HG03196 (cell line): ENCODE data around the gene SLC13A5.
"Not testable (repeated sequence)": the region's sequence is repeated elsewhere in the genome, so short reads cannot be mapped to it uniquely, and the experiment has no call there.

Source experiments
- ATAC-seq: cut with Tn5 transposase; IDR thresholded peaks from one replicate; pipeline ENCODE4 v1.9.1; 2021; ENCODE audit not compliant: unreplicated experiment

The SLC13A5 gene

DNA sequence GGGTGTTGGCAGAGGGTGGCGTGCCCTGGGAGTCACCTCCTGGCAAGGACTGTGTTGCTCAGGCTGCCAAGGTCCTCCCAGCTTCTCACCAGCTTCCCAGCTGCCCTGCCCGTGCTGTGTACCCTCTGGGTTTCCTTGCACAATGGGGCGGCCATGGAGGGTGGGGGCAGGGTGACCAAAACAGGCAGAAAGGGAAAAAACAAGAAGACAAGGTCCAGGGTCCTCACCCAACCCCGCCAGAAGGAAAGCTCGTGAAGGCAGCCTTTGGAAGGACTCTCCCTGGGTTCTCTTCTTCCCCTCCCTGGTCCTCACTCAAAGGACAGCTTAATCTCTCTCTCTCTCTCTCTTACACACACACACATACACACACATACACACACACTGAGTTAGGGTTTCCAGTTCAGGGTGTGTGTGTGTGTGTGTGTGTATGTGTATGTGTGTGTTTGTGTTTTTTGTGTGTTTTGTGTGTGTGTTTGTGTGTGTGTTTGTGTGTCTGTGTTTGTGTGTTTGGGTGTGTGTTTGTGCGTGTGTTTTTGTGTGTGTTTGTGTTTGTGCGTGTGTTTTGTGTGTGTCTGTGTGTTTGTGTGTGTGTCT, 2.0 kb downstream of the SLC13A5 start:
- no peak for ATAC-seq

DNA sequence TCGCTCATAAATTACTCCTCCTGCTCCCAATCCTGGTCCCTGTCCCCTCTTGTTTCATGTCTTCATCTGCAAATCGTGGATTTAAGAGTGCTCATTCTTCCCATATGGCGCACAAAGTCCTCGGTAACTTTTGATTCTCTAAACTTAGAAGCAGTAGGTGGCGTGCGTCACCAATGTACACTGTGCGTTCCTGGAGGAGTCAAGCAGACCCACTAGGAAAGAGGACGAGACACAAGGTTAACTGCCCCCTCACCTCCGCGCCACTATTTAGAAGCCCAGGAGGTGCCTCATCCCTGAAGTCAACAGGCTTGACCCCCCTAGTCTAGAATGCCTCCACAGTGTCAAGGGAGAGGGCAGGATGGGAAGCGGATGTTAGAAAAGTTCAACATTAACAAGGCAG, 2.9 kb downstream of the SLC13A5 start:
- no peak for ATAC-seq

DNA sequence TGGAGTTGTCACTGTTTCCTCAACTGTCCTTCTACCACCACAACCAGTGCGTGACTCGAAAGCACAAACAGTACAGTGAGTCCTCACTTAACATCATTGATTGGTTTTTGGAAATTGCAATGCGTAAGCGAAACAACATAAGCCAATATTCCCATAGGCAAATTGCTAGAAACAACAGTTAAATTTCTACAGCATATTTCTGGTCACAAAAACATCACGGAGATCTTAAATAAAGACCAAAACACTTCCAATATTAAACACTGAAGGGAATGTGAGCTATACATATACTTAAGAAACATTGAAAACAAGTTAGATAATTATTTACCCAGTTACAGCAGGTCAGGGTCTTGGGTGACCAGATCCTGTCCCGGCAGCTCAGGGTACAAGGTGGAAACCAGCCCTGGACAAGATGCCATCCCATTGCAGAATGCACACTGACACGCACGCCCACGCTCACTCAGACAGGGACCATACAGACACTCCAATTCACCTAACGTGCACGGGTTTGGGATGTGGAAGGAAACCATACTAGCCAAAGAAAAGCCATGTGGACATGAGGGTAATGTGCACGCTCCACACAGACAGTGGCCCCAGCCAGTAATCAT, 4.7 kb downstream of the SLC13A5 start:
- ATAC-seq: no peak

DNA sequence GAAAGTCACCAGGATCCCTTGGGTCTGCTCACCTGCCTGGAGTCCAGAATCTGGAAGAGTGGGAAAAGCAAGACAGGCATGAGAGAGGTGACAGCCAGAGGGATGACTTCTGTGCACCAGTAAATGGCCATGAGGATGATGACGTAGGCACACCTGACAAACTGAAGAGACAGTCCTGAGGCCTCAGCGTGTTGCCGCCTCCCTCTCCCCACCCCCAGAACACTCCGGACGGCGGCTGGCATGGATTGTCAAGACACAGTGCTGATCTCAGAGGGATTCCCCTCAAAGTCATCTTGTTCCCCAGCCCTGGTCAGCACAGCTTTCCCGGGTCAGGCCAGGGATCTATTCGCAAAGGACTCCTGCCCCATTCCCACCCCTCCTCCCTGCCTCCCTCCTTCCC, 6.2 kb downstream of the SLC13A5 start:
- no peak for ATAC-seq

DNA sequence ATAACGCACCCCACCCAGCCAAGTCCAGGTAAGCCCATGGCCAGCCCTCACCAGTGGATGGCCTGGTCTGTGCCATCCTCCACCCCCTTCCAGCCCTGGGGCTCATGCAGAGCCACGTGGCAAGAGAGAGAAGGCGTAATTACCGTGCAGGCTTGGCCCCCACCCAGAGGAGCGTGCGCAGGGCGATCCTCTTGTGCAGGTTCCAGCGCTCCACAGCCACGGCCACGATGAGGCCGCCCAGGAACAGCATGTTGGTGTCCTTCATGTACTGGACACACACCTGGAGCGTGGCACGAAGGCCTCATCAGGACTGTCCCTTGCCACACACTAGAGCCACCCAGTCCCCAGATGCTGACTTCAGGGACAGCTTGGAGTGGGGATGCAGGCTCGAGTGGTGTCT, 6.7 kb downstream of the SLC13A5 start:
- no peak for ATAC-seq

DNA sequence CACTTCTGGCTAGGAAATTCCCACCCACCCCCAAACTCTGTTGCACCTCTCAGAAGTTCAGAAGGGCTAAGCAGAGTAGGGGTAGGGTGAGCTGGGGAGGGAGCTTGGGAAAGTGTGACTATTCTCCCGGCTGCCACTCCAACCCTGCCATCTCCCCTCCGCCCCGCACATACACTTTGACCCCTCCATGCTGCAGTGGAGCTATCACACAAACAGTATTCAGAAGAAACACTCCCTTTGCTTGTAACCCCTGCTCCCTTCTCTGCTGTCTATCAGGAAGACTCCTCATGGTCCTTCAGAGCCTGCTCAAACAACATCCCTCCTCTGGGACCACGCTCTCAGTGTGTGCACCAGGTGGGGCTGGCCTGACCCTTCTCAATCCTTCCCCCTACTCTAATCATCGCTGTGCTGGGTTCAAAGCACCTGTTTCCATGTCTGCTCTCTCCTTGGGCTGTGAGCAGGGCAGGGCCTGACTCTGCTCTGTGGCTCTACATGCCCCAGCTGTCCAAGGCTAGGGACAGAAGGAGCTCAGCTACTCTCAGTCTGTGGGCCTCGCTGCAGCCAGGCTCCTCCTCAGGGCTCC, 8.6 kb downstream of the SLC13A5 start:
- ATAC-seq: no peak

DNA sequence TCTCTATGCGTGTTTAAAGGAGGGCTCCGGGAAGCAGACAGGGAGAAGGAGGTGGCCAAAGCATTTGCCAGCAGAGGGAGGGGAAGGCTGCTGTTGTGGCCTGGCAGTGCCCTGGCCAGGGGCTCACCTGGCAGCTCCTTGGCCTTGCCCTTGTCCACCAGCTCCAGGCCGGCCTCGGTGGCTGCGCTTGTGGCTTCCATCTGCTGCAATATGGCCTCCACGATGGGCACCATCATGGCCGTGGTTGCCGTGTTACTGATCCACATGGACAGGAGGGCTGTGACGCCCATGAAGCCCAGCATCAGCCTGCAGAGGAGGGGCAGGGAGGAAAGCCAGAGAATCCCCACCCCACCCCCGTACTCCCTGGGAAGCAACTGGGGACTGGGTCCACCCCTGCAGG, 9.4 kb downstream of the SLC13A5 start:
- ATAC-seq: no peak

DNA sequence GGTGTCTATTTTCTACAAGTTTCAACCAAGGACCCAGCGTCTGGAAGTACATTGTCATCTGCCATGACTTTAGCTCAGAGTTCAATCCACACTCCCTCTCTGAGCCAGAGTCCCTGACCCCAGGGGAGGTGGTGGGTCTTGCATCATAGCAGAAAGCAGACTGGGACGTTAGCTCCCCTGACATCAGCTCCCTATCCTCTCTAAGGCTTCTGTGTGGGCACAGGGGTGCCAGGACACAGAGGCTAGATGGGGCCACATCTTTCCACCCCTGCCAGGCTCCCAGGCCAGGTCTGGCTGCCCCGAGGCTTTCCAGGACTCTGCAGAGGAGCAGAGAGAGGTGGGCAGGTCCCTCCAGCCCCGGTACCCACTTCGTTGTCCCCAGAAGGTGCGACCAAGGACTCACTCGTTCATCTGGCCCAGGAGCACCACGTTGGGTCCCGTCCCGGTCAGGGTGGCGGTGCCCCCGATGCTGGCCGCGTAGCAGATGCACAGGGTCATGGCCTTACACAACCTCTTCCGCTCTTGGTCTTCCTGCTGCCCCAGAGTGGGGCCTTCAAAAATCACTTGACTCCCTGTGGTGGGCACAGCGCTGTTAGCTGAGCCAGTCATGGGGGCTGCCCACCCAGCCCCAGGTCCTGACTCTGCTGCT, 10.5 kb downstream of the SLC13A5 start:
- no peak for ATAC-seq

DNA sequence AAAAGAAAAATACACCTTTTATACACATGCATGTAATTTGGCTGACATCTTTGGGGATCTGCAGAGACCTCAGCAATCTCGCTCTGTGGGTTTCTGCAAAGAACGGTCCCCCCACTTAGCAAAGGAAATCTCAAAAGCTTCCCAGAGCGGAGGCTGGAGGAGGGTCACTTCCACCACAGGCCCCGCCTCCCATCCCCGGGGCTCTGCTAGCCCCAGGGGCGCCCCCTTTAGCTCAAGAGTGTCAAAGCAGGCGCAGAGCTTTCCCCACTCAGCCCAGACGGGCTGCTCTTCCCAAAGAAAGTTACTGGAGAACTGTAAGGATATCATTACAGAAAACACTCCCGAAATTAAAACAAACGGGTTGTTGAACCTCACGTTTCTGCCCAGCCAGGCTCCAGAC, 11.4 kb downstream of the SLC13A5 start:
- ATAC-seq: no peak

DNA sequence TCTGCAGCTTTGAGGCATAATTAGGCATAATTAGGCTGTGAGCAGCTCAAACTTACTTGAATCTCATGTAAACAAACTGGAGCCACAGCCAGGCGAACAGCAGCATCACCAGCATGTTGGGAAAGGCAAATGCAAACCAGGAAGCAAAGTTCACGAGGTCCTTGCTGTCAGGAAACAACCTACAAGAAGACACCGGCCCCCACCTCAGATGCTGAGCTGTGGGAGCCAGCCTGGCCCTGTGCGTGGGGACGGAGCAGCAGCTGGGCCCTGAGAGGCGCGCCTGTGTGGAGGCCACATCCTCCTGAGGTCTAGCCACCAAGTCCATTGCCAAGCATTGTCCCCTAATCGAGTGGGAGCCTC, 12.2 kb downstream of the SLC13A5 start:
- ATAC-seq: no peak

DNA sequence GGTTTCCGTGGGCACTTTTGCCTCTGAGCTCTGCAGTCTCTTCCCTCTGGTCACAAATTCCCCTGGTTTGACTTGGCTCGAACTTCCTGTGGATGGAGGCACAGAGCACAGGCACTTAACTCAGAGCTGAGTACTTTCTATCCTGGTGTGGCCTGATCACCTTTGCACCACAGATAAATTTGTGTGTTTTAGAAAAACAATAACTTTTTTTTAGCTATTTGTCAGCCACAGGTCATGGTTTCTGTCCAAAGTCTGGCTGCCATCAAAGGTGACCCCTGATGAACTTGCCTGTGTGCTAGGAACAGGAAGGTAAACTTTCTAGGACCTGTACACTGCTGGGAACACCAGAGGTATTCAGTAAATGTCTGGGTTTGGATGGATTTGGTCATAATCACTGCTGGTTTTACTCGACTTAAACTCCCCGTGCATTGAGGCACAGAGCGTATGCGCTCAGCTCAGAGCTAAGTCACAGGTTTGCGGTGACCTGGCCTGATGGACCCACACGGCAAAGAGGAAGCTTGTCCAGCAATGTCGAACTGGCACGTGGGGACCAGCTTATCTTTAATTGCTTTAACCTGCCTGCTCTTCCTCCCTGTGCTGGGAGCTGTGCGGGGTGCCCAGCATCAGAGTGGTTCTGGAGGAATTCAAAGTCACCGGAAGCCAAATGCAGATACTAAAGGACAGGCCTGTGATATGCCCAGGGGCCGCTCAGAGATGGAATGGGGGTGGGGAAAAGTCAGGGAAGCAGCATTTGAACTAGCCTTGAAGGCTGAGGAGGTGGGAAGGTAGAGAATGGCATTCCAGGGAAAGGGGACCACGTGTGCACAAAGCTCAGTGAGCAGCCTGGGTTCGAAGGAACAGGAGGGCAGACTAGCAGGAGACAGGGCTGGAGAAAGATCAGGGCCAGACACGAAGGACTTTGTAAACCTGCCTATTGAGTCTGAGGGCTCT, 12.9 kb downstream of the SLC13A5 start:
- ATAC-seq: no peak

DNA sequence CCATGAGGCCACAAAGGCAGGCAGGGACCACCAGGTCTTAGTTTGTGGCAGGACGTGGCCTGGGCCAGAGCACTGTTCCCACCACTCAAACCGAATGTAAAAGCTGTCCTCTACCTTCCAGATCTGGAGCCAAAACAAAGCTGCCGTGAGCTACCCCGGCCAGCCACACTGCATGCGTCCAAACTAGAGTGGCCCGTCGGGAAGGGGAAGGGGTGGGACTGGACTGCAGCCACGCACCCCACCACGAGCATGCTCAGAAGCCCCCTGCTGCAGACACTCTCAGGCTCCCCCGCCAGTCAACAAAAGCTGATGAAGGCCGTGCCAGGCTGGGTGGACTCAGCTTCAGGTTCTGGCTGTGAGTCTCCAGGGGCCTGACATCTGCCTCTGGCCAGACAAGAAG, 15.2 kb downstream of the SLC13A5 start:
- no peak for ATAC-seq

DNA sequence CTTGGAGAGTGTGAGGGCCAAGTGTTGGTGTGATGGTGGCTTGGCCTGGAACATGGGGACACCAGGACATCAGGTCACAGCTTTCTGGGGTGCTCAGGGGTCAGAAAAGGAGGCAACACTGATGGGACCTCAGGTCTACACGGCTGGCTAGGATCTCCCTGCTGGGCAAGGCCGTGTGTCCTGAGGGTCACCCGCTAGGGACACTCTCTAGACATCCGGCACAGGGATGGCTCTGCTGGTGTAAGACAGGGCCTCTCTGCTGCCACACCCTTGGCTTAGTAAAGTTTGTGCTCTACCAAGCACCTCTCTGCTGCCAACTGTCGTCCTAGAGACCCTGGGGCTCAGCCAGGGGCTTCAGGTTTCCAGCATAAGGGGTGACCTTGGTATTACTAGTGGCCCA, 16.3 kb downstream of the SLC13A5 start:
- ATAC-seq: no peak

DNA sequence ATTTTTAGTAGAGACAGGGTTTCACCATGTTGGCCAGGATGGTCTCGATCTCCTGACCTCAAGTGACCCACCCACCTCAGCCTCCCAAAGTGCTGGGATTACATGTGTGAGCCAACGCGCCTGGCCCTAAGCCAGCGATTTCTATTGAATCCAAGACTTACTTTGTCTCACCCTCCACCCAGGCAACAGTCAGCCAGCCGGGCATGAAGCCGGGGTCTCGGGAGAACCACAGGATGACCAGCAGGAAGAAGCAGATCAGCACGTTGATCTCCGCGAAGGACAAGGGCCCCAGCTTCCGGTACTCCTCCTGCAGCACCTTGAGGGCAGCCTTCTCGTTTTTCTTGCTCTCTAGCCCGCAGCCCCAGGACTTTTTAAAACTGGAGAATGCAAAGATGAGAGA, 17.6 kb downstream of the SLC13A5 start:
- no peak for ATAC-seq

DNA sequence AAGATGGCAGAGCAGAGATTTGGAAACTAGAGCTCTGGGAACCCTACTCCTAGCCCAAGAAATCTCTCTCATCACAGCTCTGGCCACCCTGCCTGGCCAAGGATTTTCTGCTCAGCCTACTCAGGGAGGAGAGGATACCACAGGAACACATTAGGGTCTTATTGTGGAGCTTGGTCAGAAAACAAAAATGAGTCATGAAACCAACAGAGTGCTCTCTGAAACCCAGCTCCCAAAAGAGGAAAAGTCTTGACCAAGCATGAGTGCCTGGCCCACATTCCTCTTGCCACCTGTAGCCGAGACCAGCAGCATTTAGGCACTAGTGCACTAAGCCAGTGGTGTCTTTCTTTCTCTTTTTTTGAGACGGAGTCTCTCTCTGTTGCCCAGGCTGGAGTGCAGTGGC, 18.1 kb downstream of the SLC13A5 start:
- no peak for ATAC-seq

DNA sequence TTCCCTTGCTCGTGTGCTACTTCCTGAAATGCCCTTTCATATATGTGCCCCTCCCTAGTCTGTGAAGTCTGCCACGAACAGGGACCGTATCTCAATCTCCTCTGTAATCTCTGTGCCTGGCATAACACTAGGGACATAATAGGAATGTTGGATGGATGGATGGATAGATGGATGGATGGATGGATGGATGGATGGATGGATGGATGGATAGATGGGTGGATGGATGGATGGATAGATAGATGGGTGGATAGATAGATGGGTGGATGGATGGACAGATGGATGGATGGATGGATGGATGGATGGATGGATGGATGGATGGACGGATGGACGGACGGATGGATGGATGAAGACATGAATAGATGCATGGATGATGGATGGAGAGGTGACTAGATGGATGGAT, 21.2 kb downstream of the SLC13A5 start:
- ATAC-seq: not testable (repeated sequence)

DNA sequence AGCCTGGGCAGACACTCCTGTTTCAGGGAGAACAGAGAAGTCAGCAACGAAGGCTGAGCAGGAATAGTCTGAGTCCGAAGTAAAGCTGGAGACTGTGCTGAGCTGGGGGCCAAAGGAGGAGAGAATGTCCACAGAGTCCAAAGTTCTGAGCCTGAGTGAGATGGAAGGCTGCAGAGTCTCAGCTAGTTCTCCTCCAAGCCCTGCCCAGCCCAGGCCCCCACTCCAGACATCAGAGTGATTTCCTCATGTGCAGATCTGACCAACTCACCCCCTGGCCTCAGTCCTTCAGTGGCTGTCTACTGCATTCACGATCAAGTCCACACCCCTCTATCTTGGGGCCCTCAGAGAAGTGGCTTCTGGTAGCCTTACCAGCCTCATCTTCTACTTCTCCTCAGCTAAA, 21.6 kb downstream of the SLC13A5 start:
- ATAC-seq: no peak

DNA sequence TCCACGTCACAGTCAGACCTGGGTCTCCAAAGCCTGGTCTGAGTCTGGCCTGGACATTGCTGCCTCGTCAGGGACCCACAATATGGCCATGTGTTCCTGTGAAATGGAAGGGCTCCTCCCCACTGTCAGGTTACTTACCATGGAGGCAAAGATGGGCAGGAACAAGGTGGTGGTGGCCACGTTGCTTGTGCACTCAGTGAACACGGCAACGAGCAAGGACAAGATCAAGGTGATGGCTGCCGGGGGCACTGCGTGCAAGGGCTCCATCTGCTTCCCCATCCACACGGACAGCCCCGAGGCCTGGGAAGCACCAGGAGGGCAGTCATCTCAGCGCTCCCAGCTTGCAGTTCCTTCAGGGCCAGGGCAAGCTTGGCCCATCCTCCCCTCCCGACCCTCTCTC, 22.5 kb downstream of the SLC13A5 start:
- ATAC-seq: no peak

DNA sequence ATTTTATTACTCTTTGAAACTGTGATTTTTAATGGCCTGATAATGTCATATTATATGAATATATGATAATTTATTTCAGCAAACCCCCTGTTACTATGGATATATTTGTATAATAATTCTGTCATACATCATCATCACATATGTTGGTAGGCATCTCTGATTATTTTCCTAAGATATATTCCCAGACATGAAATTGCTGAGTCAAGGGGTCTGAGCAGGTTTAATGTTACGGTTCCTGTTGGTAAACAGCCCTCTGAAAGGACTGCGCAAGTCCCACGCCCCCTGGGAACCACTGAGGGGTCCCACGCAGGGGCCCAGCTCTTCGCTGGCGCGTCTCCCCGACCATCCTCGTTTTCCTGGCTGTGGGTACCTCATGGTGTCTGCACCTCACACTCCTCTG, 24.2 kb downstream of the SLC13A5 start:
- no peak for ATAC-seq

DNA sequence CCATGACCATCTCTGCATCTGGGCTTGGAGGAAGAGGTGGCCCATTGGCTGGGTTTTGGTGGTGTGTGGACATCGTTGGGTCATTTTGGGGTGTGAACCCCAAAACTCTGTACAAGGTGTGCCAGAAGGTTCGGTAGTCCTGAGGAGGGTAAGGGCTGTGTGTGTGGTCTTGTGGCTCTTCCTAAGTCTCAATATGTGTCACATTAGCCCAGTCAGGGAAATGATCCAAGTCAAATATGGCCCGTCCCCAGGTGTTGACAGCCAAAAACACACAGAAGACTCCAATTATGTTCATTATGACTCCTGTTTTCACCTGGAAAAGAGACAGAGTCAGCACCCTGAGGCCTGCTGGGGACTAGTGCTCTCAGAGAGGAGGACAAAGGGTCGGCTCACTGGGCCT, 27.1 kb downstream of the SLC13A5 start:
- ATAC-seq: no peak
